Chondrocyte (in vitro differentiated cells): ENCODE results near the gene KIF16B. TPM values are rescaled to one million over a fixed set of nuclear protein-coding genes. Genes with fewer than 3 reads are reported as not detected.

Experiments used
- DNase-seq: peaks from one replicate; pipeline ENCODE4 v3.0.0; 2021; ENCODE audit warnings: mixed read lengths, low spot score
- H3K27ac Mint-ChIP-seq: one replicate; pipeline ENCODE4 v1.8.0; 2021; ENCODE audit warnings: mild to moderate bottlenecking, moderate library complexity, mixed read lengths; ENCODE audit not compliant: unreplicated experiment
- H3K27me3 Mint-ChIP-seq: 2 replicates; pipeline ENCODE4 v1.8.0; 2021; ENCODE audit warnings: low read depth, mixed read lengths
- H3K36me3 Mint-ChIP-seq: 2 replicates; pipeline ENCODE4 v1.8.0; 2021; ENCODE audit warnings: low read depth, mixed read lengths
- H3K4me1 Mint-ChIP-seq: 2 replicates; pipeline ENCODE4 v1.8.0; 2021; ENCODE audit warnings: low read depth, mild to moderate bottlenecking, mixed read lengths
- H3K4me3 Mint-ChIP-seq: one replicate; pipeline ENCODE4 v1.8.0; 2021; ENCODE audit warnings: mild to moderate bottlenecking, moderate library complexity, mixed read lengths; ENCODE audit not compliant: unreplicated experiment
- H3K9me3 Mint-ChIP-seq: 2 replicates; pipeline ENCODE4 v1.8.0; 2021; ENCODE audit warnings: low read depth, mixed read lengths
- total RNA-seq: library from RNA; stranded (reverse); gene quantifications from 3 replicates; pipeline ENCODE4 v1.2.1, GENCODE V29; 2021
- TF ChIP-seq, protein P1 (sequence below): fragments of 200-600 bp; sonication (generic); IDR thresholded peaks from 2 replicates; pipeline ENCODE4 v1.5.0; 2021; ENCODE audit warnings: antibody characterized with exemption, mild to moderate bottlenecking, moderate library complexity

KIF16B gene
- total RNA-seq, 1 donor from 2014 or later = 11.2 TPM

DNA sequence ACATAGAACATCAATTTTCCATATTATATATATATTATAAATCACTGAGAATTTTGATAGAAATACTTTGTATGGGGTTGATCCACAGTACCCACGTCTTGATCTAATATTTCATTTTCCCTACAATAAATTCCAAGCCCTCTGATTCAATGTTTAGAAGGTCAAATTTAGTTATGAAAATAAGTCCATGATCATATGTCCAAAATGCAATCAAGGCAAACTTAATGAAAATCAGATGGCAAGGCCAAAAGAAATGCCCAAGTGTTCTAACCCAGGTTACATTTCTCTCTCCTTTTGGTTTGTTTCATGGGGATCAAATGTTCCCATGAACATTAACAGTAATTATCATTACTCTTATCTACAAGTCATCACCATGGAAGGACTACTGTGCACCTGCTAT is 203.8 kb downstream of the KIF16B start:
- peaks cover 13% of the 10 kb centered on the region for H3K4me1 Mint-ChIP-seq
- H3K9me3 Mint-ChIP-seq = no peaks in the 10 kb centered on the region
- no peak overlapping the region for H3K4me3 Mint-ChIP-seq
- no peak for DNase-seq
- no peak overlapping the region for H3K27ac Mint-ChIP-seq
- H3K27me3 Mint-ChIP-seq = no peaks in the 10 kb centered on the region
- TF ChIP-seq, protein P1, sequence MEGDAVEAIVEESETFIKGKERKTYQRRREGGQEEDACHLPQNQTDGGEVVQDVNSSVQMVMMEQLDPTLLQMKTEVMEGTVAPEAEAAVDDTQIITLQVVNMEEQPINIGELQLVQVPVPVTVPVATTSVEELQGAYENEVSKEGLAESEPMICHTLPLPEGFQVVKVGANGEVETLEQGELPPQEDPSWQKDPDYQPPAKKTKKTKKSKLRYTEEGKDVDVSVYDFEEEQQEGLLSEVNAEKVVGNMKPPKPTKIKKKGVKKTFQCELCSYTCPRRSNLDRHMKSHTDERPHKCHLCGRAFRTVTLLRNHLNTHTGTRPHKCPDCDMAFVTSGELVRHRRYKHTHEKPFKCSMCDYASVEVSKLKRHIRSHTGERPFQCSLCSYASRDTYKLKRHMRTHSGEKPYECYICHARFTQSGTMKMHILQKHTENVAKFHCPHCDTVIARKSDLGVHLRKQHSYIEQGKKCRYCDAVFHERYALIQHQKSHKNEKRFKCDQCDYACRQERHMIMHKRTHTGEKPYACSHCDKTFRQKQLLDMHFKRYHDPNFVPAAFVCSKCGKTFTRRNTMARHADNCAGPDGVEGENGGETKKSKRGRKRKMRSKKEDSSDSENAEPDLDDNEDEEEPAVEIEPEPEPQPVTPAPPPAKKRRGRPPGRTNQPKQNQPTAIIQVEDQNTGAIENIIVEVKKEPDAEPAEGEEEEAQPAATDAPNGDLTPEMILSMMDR = no peak
- H3K36me3 Mint-ChIP-seq = peaks cover 19% of the 10 kb centered on the region

DNA sequence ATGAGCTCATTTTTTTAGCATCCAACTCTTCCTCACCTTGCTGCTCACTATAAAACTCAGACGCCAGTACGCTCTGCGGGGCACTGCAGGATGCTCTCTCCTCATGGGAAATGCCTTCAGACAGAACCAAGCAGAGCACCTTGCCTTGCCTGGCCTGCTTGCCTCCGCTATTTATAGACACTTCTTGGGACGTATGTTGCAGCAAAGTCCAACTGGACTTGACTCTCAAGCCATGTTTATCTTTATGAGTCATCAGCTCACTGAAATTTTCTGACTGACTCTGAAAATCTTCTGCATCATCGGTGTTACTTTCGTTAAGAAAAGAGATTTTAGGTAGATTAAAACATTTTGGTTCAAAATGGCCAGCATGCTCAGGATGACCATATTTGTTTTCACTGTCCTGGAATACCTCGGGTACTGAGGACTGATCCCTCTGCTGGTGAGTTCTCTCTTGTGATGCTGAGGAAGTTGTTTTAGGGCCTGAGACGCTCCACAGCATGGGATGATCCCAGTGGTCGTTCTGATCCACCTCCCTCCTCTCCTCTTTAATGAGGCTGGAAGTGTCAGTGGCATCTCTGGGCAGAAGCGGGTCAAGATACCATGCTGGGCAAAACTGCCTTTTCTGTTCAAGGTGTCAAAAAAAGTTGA is 204.5 kb downstream of the KIF16B start:
- Mint-ChIP-seq H3K36me3 (peaks cover 16% of the 10 kb centered on the region), H3K4me1 (peaks cover 13% of the 10 kb centered on the region), H3K27ac (peak overlapping the region; percentile 76), H3K9me3 (no peaks in the 10 kb centered on the region), H3K27me3 (no peaks in the 10 kb centered on the region), H3K4me3 (no peak overlapping the region)
- no peak for DNase-seq
- TF ChIP-seq, protein P1 = peak; percentile 53

DNA sequence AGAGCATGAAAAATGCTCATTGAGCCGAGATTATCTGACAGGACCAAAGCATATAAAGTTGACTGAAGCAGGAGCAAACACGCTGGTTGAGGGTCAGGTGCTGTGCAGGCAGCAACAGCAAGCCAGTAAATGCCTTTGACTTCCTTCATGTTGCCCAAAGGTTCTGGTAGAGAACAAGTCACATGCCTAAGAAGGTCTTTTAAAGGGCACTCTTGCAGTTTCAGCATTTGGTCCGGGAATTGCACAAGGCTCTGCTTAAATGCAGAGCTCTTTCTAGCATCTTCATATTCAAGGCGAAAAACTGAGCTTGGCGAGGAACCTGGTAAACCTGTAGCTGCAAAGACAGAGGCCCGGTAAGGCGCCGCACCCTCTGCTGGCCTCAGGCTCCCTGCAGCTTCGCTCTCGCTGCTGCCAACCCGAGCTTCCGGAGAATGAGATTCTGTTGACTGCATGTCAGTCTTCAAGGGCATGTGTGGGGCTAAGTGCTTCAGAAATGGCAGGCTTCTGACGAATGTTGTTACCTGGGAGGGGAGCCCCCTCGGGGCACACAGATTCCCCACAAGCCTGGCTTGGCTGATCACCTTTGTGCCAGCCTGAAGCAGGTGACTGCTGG is 205.2 kb downstream of the KIF16B start:
- peaks cover 13% of the 10 kb centered on the region for H3K4me1 Mint-ChIP-seq
- no peak overlapping the region for H3K4me3 Mint-ChIP-seq
- H3K27ac Mint-ChIP-seq = peak overlapping the region; percentile 76
- TF ChIP-seq, protein P1 = no peak
- DNase-seq = no peak
- H3K36me3 Mint-ChIP-seq = peaks cover 16% of the 10 kb centered on the region
- no peaks in the 10 kb centered on the region for H3K27me3 Mint-ChIP-seq
- no peaks in the 10 kb centered on the region for H3K9me3 Mint-ChIP-seq

DNA sequence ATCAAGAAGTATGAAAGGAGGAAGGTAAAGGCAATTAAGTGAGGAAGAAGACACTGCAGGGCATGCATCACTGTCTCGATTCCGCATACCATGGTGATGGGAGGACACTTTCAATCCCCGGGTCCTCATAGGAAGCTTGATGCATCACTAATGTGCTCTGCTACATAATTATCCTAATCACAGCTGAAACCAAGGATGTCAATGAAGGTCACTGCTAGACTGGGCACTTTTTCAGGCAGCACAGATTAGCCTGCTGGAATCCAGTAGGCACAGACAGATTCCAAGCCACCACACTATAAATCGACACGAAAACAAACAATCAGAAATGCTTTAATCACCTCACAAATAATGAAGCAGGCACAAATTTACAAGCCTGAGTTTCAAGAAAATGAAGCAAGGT is 206.7 kb downstream of the KIF16B start:
- no peak for DNase-seq
- Mint-ChIP-seq H3K4me1 (peaks cover 13% of the 10 kb centered on the region), H3K4me3 (no peak overlapping the region), H3K9me3 (no peaks in the 10 kb centered on the region), H3K36me3 (peaks cover 12% of the 10 kb centered on the region), H3K27me3 (no peaks in the 10 kb centered on the region), H3K27ac (no peak overlapping the region)
- TF ChIP-seq, protein P1 = no peak

DNA sequence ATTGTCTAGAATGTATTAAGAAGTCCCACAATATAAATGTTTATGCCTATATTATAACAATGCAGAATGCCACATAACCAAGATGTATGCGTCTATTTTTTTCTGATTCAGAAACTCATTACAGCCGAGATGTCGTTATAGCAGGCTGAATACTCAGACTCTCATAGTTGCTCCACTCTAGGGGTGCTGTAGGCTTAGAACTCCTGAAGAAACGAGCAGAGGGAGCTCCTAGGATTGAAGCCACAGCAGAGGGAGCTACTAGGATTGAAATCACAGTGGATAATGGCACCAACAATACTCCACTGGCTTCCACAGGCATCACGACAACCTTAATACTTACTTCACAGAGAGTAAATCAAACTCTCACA is 208.9 kb downstream of the KIF16B start:
- no peak overlapping the region for H3K27ac Mint-ChIP-seq
- DNase-seq = no peak
- H3K9me3 Mint-ChIP-seq = no peaks in the 10 kb centered on the region
- H3K4me3 Mint-ChIP-seq = no peak overlapping the region
- peaks cover 12% of the 10 kb centered on the region for H3K36me3 Mint-ChIP-seq
- H3K27me3 Mint-ChIP-seq = no peaks in the 10 kb centered on the region
- TF ChIP-seq, protein P1 = no peak
- peaks cover 11% of the 10 kb centered on the region for H3K4me1 Mint-ChIP-seq
